Erythroblast (primary cell): ENCODE data around the gene CIITA.

Experiments
- GATA1 ChIP-seq: IDR thresholded peaks from 2 replicates; pipeline ENCODE4 v1.6.1; 2011; ENCODE audit warnings: low read depth, mild to moderate bottlenecking, control low read depth, low read length, moderate library complexity
- POLR2A ChIP-seq: IDR thresholded peaks from 2 replicates; pipeline ENCODE4 v1.6.1; 2011; ENCODE audit warnings: mild to moderate bottlenecking, low read length

- TF ChIP-seq POLR2A (peak; percentile 44), GATA1 (no peak)
Observed at GRCh38 chr16:10942352-10943063, 65.5 kb downstream of the CIITA start, which contains the start of gene DEXI.
